Panc1 (cell line): ENCODE results near the gene OSTF1.

Experiments used
- CTCF ChIP-seq: fragments of 450-650 bp; IDR thresholded peaks from 2 replicates; pipeline ENCODE4 v1.5.1; 2017; ENCODE audit warnings: mild to moderate bottlenecking
- POLR2AphosphoS5 ChIP-seq: IDR thresholded peaks from 2 replicates; pipeline ENCODE4 v1.6.1; 2012; ENCODE audit warnings: mild to moderate bottlenecking, low read depth, low read length, moderate library complexity
- SIN3A ChIP-seq: IDR thresholded peaks from 2 replicates; pipeline ENCODE4 v1.6.1; 2012; ENCODE audit warnings: low read depth, mild to moderate bottlenecking, low read length, moderate library complexity, borderline replicate concordance; ENCODE audit not compliant: insufficient read depth

GRCh38 chr9:75109210-75109839, 21.0 kb downstream of the OSTF1 start:
- TF ChIP-seq CTCF (no peak), POLR2AphosphoS5 (no peak), SIN3A (no peak)
